Measurements from ENCODE around the gene FMOD.
A peak's percentile ranks its signal among the peaks of the same experiment; 100 is the strongest.
"Not testable (repeated sequence)": the region's sequence is repeated elsewhere in the genome, so short reads cannot be mapped to it uniquely, and the experiment has no call there.

FMOD gene

GRCh38 chr1:203306089-203306964 is 44.6 kb downstream of the FMOD start:
- DNase-seq (ENCODE audit: low read depth in 2 of 2), result no peak

GRCh38 chr1:203305809-203306088 is 45.2 kb downstream of the FMOD start:
- no peak for DNase-seq (ENCODE audit: low read depth in 2 of 2)

- peak; percentile 82 to 85 for DNase-seq (ENCODE audit: low read depth in 2 of 2)
Measured at GRCh38 chr1:203304919-203305808, 45.8 kb downstream of the FMOD start, which contains the start of gene BTG2. TSS of gene BTG2 (plus strand) at chr1:203305519. CDS start at chr1:203305607, 88 bp downstream.

GRCh38 chr1:203304391-203304918 is 46.5 kb downstream of the FMOD start:
- DNase-seq (ENCODE audit: low read depth in 2 of 2), result no peak

- DNase-seq (ENCODE audit: low read depth in 2 of 2), result no peak
Measured at GRCh38 chr1:203302894-203303293, 48.0 kb downstream of the FMOD start.

- DNase-seq (ENCODE audit: low read depth in 2 of 2), result no peak
Measured at GRCh38 chr1:203302456-203302855, 48.5 kb downstream of the FMOD start.

- DNase-seq (ENCODE audit: low read depth in 2 of 2), result no peak
Measured at GRCh38 chr1:203301331-203301668, 49.6 kb downstream of the FMOD start.

GRCh38 chr1:203300441-203301330 is 50.2 kb downstream of the FMOD start:
- DNase-seq (ENCODE audit: low read depth in 2 of 2), result no peak

GRCh38 chr1:203299719-203300429 is 51.0 kb downstream of the FMOD start:
- DNase-seq (ENCODE audit: low read depth in 2 of 2), result not testable (repeated sequence)

GRCh38 chr1:203299169-203299568 is 51.8 kb downstream of the FMOD start:
- DNase-seq (ENCODE audit: low read depth in 2 of 2), result no peak

GRCh38 chr1:203296460-203297073 is 54.4 kb downstream of the FMOD start:
- no peak for DNase-seq (ENCODE audit: low read depth in 2 of 2)

- DNase-seq (ENCODE audit: low read depth in 2 of 2), result no peak
Measured at GRCh38 chr1:203295796-203296195, 55.1 kb downstream of the FMOD start.

GRCh38 chr1:203291201-203292096 is 59.5 kb downstream of the FMOD start:
- no peak for DNase-seq (ENCODE audit: low read depth in 2 of 2)

Data from activated CD4-positive, alpha-beta T cell treated with anti-CD3 and anti-CD28 coated beads for 24 hours (primary cell).